ENCODE results near the gene EMC9.

GRCh38 chr14:24092505-24093206 is 48.7 kb downstream of the EMC9 start:
- TF ChIP-seq HDGF (IDR thresholded peaks at IDR 0.05; ENCODE audit: borderline replicate concordance) (no peak), TARDBP (IDR thresholded peaks at IDR 0.05) (no peak), LEF1 (IDR thresholded peaks at IDR 0.05; ENCODE audit: borderline replicate concordance) (no peak), SUZ12 (IDR thresholded peaks at IDR 0.05) (no peak), L3MBTL2 (conservative IDR thresholded peaks at IDR 0.05) (no peak), ELF4 (IDR thresholded peaks at IDR 0.05) (no peak), FOXM1 (IDR thresholded peaks at IDR 0.05; ENCODE audit: borderline replicate concordance) (no peak), SP1 (IDR thresholded peaks at IDR 0.05) (no peak), NFRKB (IDR thresholded peaks at IDR 0.05) (no peak), FOXA1 (IDR thresholded peaks at IDR 0.05) (no peak), BHLHE40 (IDR thresholded peaks at IDR 0.05; ENCODE audit: borderline replicate concordance) (no peak), FOXK2 (IDR thresholded peaks at IDR 0.05) (no peak), PKNOX1 (IDR thresholded peaks at IDR 0.05) (no peak)

All from HEK293T (cell line).